Mammary epithelial cell (primary cell): Measurements from ENCODE around the gene HLA-DOB.

Source experiments
- EZH2 ChIP-seq: IDR thresholded peaks from 2 replicates; pipeline ENCODE4 v1.6.1; 2012; ENCODE audit warnings: low read length, inconsistent platforms, borderline replicate concordance
- TF ChIP-seq, protein P1 (sequence below), 2 donors: IDR thresholded peaks in 1 of 2; conservative IDR thresholded peaks in 1 of 2; 2 replicates each; pipeline ENCODE4 v1.5.1; 2011 to 2012; ENCODE audit warnings: inconsistent platforms in 2 of 2, low read length in 2 of 2, mild to moderate bottlenecking in 2 of 2, control low read depth in 1 of 2, low read depth in 1 of 2; ENCODE audit not compliant: insufficient read depth in 1 of 2; ENCODE audit errors: extremely low read depth in 1 of 2

DNA sequence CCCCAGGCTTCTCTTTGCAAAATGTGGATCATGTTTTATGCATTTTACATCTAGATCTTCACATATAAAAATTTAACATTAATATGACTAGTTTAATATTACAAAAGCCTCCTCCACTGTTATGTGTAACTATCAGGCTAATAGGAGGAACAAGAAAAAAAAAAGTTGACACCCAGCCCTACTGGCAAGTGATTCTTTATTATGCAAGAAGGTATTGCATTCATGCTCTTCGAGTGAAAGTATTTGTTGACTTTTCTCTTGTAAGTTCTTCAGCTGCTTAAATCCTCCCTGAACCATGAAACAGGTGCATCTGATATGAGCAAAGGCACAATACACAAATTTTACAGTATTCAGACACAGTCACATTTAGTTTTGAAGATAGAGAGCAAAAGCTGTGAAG is 52.8 kb downstream of the HLA-DOB start:
- TF ChIP-seq, protein P1, sequence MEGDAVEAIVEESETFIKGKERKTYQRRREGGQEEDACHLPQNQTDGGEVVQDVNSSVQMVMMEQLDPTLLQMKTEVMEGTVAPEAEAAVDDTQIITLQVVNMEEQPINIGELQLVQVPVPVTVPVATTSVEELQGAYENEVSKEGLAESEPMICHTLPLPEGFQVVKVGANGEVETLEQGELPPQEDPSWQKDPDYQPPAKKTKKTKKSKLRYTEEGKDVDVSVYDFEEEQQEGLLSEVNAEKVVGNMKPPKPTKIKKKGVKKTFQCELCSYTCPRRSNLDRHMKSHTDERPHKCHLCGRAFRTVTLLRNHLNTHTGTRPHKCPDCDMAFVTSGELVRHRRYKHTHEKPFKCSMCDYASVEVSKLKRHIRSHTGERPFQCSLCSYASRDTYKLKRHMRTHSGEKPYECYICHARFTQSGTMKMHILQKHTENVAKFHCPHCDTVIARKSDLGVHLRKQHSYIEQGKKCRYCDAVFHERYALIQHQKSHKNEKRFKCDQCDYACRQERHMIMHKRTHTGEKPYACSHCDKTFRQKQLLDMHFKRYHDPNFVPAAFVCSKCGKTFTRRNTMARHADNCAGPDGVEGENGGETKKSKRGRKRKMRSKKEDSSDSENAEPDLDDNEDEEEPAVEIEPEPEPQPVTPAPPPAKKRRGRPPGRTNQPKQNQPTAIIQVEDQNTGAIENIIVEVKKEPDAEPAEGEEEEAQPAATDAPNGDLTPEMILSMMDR (conservative IDR thresholded peaks at IDR 0.05 in 1 of 2, IDR thresholded peaks at IDR 0.05 in 1 of 2; ENCODE audit: extremely low read depth in 1 of 2, insufficient read depth in 1 of 2, low read depth in 1 of 2, low read length in 2 of 2) = no peak
- TF ChIP-seq EZH2 = no peak
